Measurements from ENCODE around the gene ITPR3.

Gene ITPR3

DNA sequence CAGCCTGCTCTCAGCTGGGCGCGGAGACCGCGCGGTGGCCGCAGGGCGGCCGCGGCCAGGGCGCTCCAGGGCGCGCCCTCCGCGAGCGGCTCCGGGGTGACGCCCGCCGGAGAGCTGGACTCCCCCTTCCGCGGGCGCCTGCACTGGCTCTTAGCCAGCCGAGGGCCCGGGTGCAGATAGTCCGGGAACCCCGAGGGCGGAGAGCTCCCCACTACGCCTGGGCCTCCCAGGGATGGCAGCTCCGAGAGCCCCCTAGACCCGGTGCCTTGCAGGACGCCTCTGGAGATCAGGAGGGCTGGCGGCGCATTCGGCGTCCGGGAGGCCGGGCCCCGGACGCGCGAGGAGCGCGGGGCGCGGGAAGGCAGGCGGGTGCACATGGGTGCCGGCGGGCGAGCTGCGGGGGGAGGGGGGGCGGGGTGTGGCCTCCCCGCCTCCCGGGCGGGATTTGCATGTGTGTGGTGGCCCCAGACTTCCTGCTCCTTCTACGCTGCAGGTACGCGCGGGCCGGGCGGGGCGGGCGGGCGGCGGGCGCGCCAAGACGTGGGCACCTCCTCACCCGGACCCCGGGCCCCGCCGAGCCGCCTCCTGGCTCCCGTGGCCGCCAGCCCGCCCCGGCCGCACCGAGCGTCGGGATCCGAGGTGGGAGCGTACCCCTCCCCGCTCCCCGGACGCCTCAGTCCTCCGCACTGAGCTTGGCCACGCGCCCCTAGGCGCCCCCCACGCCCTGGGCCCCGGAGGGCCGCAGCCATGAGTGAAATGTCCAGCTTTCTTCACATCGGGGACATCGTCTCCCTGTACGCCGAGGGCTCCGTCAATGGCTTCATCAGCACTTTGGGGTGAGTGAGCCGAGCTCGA lies at the start of gene ITPR3:
Gene ITPR3 (plus strand): TSS at position 467 of the 855 bp plus-strand sequence. CDS start 281 bp downstream, at position 748.
- CTCF ChIA-PET, result interaction anchor here (0.8 to 6.8 kb wide), 10 partner anchors 11 to 82 kb away, joined by 3 to 26 read pairs (median 8); no protein-coding TSS in a partner anchor
- peak; percentile 97 for DNase-seq (ENCODE audit: extremely low spot score)
- TF ChIP-seq, protein P1, sequence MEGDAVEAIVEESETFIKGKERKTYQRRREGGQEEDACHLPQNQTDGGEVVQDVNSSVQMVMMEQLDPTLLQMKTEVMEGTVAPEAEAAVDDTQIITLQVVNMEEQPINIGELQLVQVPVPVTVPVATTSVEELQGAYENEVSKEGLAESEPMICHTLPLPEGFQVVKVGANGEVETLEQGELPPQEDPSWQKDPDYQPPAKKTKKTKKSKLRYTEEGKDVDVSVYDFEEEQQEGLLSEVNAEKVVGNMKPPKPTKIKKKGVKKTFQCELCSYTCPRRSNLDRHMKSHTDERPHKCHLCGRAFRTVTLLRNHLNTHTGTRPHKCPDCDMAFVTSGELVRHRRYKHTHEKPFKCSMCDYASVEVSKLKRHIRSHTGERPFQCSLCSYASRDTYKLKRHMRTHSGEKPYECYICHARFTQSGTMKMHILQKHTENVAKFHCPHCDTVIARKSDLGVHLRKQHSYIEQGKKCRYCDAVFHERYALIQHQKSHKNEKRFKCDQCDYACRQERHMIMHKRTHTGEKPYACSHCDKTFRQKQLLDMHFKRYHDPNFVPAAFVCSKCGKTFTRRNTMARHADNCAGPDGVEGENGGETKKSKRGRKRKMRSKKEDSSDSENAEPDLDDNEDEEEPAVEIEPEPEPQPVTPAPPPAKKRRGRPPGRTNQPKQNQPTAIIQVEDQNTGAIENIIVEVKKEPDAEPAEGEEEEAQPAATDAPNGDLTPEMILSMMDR (IDR thresholded peaks at IDR 0.05; ENCODE audit: control extremely low read depth, extremely low read depth, low read depth, missing control alignments), result no peak
- POLR2A ChIA-PET, result interaction anchor here (0.6 to 0.9 kb wide), 2 partner anchors 11 to 13 kb away, joined by 3 to 4 read pairs; no protein-coding TSS in a partner anchor

GRCh38 chr6:33571637-33572316 lies 49.3 kb upstream of the ITPR3 start:
- TF ChIP-seq, protein P1 (IDR thresholded peaks at IDR 0.05; ENCODE audit: control extremely low read depth, extremely low read depth, low read depth, missing control alignments), result no peak
- DNase-seq (ENCODE audit: extremely low spot score), result no peak
- ChIA-PET POLR2A (no interaction called here), CTCF (interaction anchor here (1.2 kb wide), 1 partner anchor 18 kb away, joined by 3 read pairs; no protein-coding TSS in a partner anchor)

DNA sequence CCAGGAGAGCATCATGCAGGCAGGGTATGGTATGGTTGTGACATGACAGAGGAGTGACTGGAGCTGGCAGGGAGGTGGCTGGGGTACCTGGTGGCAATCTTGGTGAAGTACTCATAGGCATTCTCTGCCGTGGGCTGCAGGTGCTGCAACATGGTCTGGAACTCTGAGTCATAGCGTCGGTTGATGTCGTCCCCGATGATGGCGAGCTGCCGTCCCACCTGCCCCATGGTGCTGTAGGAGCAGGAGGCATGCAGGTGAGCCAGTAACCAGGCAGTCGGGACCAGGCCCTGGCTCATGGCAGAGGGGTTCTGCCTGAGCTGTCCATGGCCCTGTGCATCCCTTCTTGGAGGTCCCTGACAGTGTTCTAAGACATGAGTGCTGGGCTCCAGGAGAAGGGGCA lies 45.9 kb upstream of the ITPR3 start:
- CTCF ChIA-PET, result interaction anchor here (1.1 to 2.7 kb wide), 6 partner anchors 10 to 196 kb away, joined by 3 to 15 read pairs (median 4); partner anchors contain the start of gene UQCC2
- DNase-seq (ENCODE audit: extremely low spot score), result no peak
- TF ChIP-seq, protein P1 (IDR thresholded peaks at IDR 0.05; ENCODE audit: control extremely low read depth, extremely low read depth, low read depth, missing control alignments), result no peak
- POLR2A ChIA-PET, result interaction anchor here (0.6 kb wide), 1 partner anchor 15 kb away, joined by 3 read pairs; no protein-coding TSS in a partner anchor

DNA sequence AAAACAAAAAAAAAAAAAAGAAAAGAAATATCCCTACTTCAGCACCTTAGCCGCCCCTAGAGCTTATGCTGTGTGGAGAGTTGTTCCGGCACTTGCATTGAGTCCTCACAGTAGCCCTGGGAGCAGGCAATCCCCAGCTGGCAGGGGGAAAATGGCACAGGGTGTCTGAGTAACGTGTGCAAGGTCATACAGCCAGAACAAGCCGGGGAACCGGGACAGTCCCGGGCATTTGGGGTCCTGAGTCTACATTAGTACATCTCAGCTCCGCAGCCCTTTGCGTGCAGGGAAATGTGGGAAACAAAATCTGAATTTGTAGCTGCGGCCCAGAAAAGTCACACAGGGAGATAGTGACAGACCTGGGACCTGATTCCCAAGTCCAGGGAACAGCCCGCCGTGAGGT lies 44.5 kb upstream of the ITPR3 start:
- CTCF ChIA-PET, result interaction anchor here (0.6 to 1.3 kb wide), 2 partner anchors 8 to 157 kb away, joined by 3 to 4 read pairs; partner anchors contain the start of gene SYNGAP1
- POLR2A ChIA-PET, result interaction anchor here (0.7 kb wide), 1 partner anchor 57 kb away, joined by 3 read pairs; no protein-coding TSS in a partner anchor
- TF ChIP-seq, protein P1 (IDR thresholded peaks at IDR 0.05; ENCODE audit: control extremely low read depth, extremely low read depth, low read depth, missing control alignments), result no peak
- DNase-seq (ENCODE audit: extremely low spot score), result no peak

DNA sequence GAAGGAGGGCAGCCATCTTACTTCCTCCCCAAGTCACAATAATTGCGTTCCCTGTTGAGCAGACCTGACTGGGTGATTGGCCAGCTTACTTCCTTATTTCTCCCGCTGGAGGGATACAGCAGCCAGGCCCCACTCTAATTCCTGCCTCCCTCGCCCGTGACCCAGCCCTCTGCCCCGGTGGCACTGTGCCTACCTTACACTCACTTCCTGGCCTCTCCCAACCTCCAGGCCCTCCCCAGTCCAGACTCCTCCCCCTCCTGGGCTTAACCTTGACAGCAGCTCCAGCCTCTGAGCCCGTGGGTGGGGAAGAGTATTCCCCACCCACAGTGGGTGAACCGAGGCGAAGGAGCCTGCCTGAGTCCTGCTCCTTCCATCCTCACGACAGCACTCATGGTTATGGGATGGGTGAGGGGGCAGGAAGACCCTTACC lies 44.0 kb upstream of the ITPR3 start:
- no peak for DNase-seq (ENCODE audit: extremely low spot score)
- TF ChIP-seq, protein P1 (IDR thresholded peaks at IDR 0.05; ENCODE audit: control extremely low read depth, extremely low read depth, low read depth, missing control alignments), result no peak
- ChIA-PET POLR2A (interaction anchor here (0.7 kb wide), 1 partner anchor 57 kb away, joined by 3 read pairs; no protein-coding TSS in a partner anchor), CTCF (interaction anchor here (0.6 to 1.3 kb wide), 2 partner anchors 8 to 158 kb away, joined by 3 to 4 read pairs; partner anchors contain the start of gene SYNGAP1)

DNA sequence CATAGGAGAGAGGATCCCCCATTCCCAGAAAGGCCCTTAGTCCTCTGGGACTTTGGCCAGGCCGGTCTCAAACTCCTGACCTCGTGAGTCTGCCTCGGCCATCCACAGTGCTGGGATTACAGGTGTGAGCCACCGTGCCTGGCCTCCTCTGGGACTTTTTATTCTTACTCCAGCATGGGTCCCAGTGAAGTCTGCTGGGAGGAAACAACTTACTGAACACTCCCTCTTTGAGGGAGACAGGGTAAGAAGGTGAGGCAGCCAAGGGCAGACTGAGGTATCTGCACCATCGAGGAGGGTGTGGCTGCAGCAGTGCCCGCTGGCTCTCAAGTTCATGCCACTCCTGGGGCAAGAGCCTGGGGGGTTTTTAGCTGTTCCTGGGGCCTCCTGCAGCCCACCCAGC lies 43.4 kb upstream of the ITPR3 start:
- POLR2A ChIA-PET, result no interaction called here
- TF ChIP-seq, protein P1 (IDR thresholded peaks at IDR 0.05; ENCODE audit: control extremely low read depth, extremely low read depth, low read depth, missing control alignments), result no peak
- CTCF ChIA-PET, result interaction anchor here (1.3 kb wide), 1 partner anchor 7 kb away, joined by 4 read pairs; no protein-coding TSS in a partner anchor
- no peak for DNase-seq (ENCODE audit: extremely low spot score)

Data from GM10248 (cell line).